ENCODE measurements around the gene SMIM1. TPM values are rescaled to one million over a fixed set of nuclear protein-coding genes. Genes with fewer than 3 reads are reported as not detected.

Gene SMIM1
- total RNA-seq, 1 donor from 2014 or later: 1.3 TPM

DNA sequence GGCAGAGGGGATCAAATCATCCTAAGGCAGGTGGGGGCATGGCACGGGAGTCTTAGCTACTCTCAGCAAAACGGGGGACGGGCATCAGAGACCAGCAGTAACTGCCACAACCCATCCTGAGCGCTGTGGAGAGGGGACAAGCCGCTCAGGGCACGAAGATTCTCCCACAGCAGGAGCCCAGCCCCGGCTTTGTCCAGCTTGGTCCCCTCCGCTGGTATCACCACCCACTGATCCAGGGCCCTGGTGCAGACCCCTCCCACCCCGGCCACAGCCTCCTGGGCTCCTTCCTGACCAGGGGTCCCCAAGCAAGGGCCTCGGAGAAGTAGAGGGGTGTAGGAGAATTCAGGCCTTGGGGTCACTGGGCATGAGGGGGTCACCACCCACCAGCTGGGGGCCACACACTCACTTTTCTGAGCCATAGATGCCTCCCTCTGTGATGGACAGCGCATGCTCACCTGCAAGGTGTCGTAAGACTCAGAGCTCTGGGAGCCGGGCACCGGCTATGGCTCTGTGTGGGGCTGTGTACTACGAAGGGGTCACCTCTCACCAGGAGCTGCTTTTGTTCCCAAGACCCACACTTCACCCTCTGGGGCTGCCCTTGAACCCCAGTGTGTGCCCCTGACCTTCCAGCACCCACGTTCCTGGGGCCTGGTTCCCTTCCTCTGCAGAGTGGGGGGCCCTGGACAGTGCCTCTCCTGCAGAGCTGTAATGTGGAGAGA, 2.3 kb upstream of the SMIM1 start:
- Mint-ChIP-seq H3K4me1 (ENCODE audit: unreplicated experiment) (peaks cover 6% of the 10 kb centered on the region), H3K27ac (ENCODE audit: unreplicated experiment) (no peak overlapping the region), H3K9me3 (ENCODE audit: unreplicated experiment) (no peaks in the 10 kb centered on the region), H3K36me3 (ENCODE audit: unreplicated experiment) (no peaks in the 10 kb centered on the region), H3K27me3 (ENCODE audit: unreplicated experiment) (peaks cover 20% of the 10 kb centered on the region), H3K4me3 (ENCODE audit: unreplicated experiment) (no peak overlapping the region)
- DNase-seq (ENCODE audit: extremely low spot score, unreplicated experiment): no peak
- TF ChIP-seq, protein P1, sequence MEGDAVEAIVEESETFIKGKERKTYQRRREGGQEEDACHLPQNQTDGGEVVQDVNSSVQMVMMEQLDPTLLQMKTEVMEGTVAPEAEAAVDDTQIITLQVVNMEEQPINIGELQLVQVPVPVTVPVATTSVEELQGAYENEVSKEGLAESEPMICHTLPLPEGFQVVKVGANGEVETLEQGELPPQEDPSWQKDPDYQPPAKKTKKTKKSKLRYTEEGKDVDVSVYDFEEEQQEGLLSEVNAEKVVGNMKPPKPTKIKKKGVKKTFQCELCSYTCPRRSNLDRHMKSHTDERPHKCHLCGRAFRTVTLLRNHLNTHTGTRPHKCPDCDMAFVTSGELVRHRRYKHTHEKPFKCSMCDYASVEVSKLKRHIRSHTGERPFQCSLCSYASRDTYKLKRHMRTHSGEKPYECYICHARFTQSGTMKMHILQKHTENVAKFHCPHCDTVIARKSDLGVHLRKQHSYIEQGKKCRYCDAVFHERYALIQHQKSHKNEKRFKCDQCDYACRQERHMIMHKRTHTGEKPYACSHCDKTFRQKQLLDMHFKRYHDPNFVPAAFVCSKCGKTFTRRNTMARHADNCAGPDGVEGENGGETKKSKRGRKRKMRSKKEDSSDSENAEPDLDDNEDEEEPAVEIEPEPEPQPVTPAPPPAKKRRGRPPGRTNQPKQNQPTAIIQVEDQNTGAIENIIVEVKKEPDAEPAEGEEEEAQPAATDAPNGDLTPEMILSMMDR (IDR thresholded peaks at IDR 0.05): no peak

DNA sequence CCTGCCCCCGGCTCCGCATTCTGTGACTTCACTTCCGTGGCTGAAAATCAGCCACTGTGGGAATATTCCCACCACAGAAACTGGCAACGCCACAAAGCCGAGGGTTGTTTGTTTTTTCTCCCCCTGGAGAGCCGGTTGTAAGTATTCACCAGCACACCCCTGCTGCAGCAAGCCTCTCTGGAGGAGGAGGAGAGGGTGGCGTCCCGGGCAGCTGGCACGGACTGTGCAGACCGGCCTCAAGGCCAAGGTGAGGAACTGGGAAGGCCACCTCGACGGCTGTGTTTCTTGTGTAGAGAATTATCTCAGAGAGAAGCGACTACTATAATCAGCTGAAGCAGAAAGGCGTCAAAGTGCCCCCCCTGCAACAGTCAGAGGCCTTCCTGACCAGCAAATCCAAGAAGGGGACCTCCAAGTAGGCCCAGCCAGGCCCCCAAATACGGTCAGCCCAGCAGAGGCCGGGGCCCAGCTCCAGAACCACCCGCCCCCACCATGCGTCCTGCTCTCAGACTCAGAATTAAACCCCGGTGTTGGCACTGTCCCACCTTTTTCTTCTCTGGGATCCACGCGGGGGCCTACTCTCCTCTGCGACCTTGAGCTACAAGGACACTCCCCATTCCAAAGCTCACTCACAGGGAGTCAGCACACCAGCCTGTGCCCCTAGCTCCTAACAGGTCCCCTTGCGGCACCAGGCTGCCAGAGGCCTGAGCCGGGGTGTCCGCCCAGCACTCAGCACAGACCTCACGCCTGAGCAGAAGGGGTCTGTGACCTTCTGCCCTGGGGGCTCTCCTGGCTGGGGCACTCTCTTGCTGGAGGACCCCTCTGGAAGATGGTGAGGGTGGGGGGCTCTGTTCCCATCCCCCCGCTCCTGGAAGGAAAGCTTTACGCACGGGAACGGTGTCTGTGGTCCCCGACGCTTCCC, 1.2 kb upstream of the SMIM1 start:
- peaks cover 11% of the 10 kb centered on the region for H3K27me3 Mint-ChIP-seq (ENCODE audit: unreplicated experiment)
- TF ChIP-seq, protein P1 (IDR thresholded peaks at IDR 0.05): no peak
- no peaks in the 10 kb centered on the region for H3K9me3 Mint-ChIP-seq (ENCODE audit: unreplicated experiment)
- H3K36me3 Mint-ChIP-seq (ENCODE audit: unreplicated experiment): no peaks in the 10 kb centered on the region
- peak overlapping the region; percentile 57 for H3K4me3 Mint-ChIP-seq (ENCODE audit: unreplicated experiment)
- DNase-seq (ENCODE audit: extremely low spot score, unreplicated experiment): no peak
- peaks cover 15% of the 10 kb centered on the region for H3K4me1 Mint-ChIP-seq (ENCODE audit: unreplicated experiment)
- H3K27ac Mint-ChIP-seq (ENCODE audit: unreplicated experiment): no peak overlapping the region

GRCh38 chr1:3772027-3772714, 378 bp upstream of the SMIM1 start:
- Mint-ChIP-seq H3K4me3 (ENCODE audit: unreplicated experiment) (peak overlapping the region; percentile 57), H3K27ac (ENCODE audit: unreplicated experiment) (no peak overlapping the region), H3K36me3 (ENCODE audit: unreplicated experiment) (no peaks in the 10 kb centered on the region), H3K9me3 (ENCODE audit: unreplicated experiment) (no peaks in the 10 kb centered on the region), H3K4me1 (ENCODE audit: unreplicated experiment) (peaks cover 16% of the 10 kb centered on the region), H3K27me3 (ENCODE audit: unreplicated experiment) (peaks cover 6% of the 10 kb centered on the region)
- peak; percentile 92 for DNase-seq (ENCODE audit: extremely low spot score, unreplicated experiment)
- TF ChIP-seq, protein P1 (IDR thresholded peaks at IDR 0.05): no peak

GRCh38 chr1:3773572-3774275, 1.2 kb downstream of the SMIM1 start:
- Mint-ChIP-seq H3K27me3 (ENCODE audit: unreplicated experiment) (no peaks in the 10 kb centered on the region), H3K4me3 (ENCODE audit: unreplicated experiment) (no peak overlapping the region), H3K4me1 (ENCODE audit: unreplicated experiment) (peaks cover 16% of the 10 kb centered on the region), H3K36me3 (ENCODE audit: unreplicated experiment) (no peaks in the 10 kb centered on the region), H3K9me3 (ENCODE audit: unreplicated experiment) (no peaks in the 10 kb centered on the region), H3K27ac (ENCODE audit: unreplicated experiment) (no peak overlapping the region)
- no peak for DNase-seq (ENCODE audit: extremely low spot score, unreplicated experiment)
- TF ChIP-seq, protein P1 (IDR thresholded peaks at IDR 0.05): no peak

Measured in osteocyte (in vitro differentiated cells).